ENCODE results near the gene LRMDA.

LRMDA gene

DNA sequence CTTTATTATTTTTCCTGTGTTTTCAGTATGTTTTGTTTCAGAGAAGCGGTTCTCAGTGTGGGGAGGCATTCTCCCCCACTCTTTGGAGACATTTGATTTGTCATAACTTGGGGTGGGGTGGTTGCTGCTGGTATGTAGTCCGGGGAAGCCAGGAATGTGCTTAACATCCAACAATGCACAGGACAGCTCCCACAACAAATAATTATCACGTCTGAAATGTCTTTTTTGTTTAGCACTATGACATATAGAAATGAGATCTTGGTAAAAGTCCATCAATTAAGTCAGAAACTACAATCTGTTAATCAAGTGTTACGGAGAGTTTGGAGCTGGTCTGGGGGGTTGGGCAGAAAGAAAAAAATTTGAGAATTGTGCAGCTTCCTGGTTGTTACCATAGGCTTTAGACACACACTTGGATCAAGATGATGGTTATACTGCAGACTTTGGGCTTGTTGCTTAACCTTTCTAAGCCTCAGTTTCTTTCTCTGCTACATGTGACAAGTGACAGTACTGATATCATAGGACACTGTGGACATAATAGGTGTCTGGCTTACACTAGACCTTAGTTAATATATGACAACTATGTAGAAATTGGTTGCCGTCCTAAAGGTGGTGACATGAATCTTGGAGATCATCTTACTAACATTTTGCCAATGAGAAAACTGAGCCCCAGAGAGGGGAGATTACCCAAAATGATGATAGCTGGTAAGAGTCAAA lies 113.7 kb downstream of the LRMDA start:
- no peak for DNase-seq

DNA sequence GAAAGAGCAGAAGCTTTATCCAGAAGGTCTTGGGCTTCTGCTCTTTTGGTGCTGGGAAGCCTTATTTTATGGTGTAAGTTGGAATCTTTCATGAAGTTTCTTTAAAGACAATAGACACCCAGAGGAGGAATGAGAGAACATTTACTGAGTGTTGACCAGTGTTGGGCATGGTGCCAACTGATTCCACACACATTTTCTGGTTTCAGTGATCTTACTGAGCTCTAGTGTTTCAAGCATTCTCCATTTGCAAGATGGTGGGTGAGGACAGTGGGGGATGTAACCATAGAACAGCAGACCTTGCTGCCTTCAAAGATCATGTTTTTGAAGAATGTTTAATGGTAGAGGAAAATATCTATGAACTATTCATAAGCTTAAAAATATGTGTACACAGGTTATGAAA lies 114.6 kb downstream of the LRMDA start:
- no peak for DNase-seq

DNA sequence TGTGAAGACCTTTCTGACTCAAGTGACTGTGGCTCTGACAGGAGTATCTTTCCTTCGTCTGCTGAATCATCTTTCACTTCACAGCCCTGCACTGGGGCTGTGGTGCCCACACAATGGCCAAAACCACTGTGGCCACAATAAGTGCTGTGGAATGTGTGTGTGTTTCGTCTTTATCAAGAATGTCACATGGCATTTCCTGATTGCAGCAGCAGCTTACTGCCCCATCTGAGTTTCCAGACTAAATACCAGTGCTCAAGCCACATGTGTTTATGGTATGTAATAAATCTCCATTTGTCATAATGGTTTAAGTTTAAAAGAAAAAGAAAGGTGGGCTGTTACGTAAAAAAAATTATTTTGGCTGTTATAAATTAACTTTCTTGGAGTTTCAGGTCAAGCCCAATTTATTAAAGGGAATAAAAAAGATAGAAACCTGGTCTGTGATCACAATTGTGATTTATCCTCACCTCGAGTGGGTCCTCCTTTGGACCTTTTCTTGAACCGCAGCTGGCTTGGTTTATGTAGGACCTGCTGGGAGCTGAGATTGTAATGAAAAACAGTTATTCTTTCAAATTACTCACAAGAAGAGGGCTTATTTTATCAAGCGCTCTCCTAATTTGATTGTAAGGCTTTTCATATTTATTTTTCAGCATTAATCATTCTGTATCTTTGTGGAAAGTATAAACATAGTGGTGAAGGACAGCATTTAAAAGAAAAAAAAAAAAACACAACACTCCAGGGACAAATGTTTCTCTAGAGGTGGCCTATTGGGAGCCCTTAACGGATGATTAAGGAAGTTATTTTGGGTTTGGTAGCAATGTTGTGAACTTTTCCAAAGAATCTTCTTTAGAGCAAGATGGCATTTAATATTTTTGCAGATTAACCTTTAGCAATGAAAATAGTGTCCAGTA lies 116.2 kb downstream of the LRMDA start:
- no peak for DNase-seq

DNA sequence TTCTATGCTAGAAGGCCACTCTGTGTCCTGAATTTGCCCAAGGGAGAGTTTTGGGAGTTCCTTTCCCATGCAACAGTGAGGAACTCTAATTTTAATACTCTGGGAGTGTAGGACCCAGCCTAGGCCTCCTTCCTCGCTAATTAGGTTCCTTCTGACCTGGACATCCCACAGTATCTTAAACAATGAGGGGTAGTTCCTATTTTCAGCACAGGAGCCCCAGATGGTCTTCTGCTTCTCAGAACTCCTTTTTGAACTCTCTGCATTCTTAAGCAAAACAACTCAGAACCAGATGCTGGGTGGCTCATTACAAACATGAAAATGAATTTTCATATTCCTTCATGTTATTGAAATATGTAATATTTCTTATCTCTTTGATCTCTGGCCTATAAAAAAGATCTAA lies 116.9 kb downstream of the LRMDA start:
- no peak for DNase-seq

DNA sequence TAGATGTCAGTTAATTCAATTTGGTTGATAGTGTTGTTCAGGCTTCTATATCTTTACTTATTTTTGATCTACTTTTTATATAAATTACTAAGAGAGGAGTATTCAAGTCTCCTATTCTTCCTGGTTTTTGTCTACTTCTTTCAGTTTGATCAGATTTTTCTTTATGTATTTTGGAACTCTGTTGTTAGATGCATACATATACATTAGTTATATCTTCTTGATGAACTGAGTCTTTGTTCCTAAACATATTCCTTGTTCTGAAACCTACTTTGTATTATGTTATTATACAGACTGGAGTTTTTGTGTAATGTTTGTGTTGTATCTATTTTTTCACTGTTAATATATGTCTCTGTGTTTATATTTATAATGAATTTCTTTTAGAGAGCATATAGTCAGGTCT lies 118.8 kb downstream of the LRMDA start:
- DNase-seq: no peak

DNA sequence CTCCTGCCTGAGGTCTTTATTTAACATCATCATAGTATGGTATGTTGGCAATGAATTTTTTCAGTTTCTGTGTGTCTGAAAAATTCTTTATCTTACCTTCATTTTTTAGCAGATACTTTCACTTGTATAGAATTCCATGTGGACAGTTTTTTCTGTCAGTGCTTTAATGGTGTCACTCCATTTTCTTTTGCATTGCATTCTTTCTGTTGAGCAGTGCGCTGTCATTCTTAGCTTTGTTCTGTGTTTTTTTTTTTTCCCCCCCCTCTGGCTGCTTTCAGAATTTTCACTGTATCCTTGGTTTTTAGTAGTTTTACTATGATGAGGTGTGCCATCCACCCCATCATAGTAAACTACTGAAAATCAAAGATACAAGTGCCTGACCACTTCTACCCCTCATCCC lies 120.7 kb downstream of the LRMDA start:
- no peak for DNase-seq

DNA sequence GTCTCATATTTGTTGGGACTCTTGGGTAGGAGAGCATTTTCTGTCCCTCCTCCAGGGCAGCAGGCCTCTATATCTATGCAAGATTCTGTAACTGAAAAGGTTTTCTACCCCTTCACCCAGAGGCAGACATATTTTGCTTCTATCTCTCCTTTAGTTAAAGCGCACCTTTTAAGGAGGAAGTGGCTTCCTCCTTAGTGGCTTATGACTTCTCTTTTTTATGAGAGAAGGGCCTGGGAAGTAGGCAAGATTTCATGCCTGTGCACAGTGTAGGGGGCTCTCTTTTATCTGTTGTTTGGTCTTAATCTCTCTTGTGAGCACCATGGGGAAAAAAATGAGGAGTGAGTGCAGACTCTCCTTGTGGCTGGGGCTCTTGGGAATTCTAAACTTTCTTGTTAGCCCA lies 122.1 kb downstream of the LRMDA start:
- no peak for DNase-seq

DNA sequence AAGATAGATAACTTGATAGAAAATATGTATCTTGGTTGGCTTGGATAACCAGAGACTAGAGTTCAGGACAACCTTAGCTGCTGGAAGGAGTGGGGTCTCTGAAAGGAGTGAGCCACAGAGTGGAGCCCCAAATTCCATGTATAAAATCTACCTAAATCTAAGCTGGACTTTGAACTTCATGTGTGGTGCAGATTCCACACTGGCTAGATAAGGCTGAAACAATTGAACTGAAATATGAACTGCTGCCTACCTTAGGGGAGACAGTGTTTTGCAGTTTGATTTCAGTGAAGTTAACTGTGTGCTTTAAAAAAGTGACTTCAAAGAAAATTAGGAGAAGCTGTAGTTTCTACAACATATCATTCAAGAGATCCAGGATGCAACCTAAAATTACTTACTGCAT lies 123.9 kb downstream of the LRMDA start:
- DNase-seq: no peak

DNA sequence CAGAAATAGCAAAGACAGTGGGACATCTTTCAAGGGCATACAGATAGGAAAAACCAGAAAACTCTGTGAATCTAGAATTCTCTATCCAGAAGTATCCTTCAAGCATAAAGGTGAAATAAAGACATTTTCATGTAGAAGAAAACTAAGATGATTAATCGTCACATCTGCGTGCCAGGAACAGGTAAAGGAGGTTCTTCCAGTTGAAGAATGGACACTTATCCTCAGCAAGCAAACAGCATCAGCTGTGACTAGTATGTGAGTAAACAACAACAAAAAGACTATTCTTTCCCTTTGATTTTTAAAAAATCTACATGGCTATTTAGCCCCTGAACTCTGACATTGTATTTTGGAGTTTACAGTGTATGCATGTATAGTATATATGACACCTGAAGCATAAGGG lies 124.9 kb downstream of the LRMDA start:
- no peak for DNase-seq

DNA sequence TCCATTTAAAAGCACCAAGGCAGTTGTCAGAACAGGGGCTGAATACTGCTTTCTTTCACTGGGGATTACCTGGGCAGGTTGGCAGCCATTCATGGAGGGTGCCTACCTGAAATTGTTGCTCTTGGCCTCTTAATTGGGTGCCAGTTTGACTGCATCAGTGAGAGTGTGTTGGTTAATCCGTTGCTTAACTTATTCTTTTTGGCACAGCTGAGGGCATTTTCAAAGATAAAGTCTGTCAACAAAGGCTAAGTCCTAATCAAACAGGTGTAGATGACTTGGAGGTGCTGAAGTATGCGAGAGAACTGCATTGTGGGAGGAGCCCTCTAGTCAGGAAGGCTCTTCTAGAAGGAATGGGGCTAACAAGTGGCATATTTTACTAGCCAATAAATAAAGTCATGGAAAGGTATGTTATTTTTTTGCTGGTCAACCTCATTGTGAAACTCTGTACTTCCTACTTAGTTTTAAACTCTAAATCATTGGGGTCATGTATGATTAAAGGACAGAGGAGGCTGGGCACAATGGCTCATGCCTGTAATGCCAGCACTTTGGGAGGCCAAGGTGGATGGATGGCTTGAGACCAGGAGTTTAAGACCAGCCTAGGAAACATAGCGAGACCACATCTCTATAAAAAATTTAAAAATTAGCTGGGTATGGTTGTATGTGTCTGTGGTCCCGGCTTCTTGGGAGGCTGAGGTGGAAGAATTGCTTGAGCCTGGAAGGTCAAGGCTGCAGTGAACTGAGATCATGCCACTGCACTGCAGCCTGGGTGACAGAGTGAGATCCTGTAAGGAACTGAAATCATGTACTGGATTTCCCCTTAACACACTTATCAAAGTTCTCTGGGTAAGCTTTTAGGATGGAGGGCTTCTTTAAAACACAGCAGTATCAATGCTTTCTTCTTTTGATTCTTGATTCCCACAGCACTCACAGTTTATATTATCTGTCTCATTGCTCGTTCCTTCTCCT lies 134.1 kb downstream of the LRMDA start:
- no peak for DNase-seq

DNA sequence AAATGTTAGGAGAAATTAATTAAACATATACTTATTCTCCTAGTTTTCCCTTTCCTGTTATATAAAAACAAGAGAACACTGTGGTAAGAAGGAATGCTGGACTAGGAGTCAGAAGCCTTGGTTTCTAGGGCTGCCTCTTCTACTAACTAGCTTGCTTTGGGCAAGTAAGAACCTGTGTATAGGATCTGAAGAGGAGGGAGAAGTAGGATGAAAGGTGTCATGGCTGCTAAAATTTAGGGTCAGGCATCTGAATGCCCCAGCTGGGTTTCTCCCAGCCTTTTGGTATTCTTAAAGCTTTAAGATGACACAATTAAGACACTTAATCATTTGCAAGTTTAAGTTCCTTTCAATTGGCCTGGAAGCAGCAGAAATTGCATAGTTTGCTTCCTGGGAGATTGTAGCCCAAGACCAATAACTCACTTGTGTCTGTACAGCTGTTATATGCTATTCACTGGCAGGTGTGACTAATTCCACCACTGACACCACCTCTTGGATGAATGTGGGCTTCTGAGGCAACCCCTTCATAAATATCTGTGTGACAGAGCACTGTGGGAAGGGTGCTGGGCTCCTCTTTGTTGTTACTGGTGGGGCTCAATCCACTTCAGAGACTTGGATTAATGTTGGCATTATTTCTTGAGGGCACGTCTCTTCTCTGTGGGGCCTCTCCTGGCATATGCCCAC lies 137.2 kb downstream of the LRMDA start:
- no peak for DNase-seq

DNA sequence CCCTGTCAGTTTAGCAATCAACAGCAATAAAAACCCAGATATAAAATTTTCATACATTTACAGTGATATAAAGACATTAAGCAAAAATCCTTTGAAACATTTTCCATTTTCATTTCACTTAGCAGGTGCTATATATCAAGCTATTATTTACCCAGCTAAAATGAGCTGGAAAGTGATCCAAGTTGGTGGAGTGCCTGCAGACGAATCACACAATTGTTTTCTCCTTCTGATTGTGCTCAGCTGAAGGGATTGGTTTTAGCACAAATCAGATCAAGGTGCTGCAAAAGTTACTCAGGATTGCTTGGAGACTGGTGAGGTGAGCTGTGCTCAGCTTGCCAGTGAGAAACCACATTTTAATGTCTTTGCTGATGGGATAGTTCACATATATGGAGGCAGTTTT lies 138.1 kb downstream of the LRMDA start:
- DNase-seq: no peak

DNA sequence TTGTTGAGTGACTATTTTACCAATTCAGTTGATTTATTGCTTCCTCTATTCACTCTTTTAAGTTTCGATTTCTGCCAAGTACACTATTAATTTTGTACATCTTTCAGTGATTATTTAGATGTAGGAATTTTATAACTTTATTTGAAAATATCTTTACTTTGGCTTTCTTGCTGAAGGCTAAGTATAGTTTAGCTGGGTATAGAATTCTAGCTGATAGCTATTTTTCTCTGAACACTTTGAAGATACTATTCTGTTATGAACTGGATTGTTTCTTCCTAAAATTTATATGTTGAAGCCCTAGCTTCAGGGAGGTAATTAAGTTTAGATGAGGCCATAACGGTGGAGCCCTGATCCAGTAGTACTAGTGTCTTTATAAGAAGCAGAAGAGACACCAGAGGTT lies 141.1 kb downstream of the LRMDA start:
- DNase-seq: no peak

DNA sequence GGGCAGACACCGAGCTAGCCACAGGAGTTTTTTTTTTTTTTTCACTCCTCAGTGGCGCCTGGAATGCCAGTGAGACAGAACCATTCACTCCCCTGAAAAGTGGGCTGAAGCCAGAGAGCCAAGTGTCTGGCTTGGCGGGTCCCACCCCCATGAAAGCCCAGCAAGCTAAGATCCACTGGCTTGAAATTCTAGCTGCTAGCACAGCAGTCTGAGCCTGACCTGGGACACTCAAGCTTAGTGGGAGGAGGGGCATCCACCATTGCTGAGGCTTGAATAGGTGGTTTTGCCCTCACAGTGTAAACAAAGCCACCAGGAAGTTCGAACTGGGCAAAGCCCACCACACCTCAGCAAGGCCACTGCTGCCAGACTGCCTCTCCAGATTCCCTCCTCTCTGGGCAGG lies 144.5 kb downstream of the LRMDA start:
- DNase-seq: no peak

DNA sequence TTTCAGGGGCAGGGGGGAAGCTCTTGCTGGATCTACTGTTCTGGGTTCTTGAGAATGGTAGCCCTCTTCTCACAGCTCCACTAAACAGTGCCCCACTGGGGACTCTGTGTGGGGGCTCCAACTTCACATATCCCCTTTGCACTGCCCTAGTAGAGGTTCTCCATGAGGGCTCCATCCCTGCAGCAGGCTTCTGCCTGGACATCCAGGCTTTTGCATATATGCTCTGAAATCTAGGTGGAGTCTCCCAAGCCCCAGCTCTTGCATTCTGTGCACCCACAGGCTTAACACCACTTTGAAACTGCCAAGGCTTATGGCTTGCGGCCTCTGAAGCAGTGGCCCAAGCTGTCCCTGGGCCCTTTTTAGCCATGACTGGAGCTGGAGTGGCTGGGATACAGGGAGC lies 150.7 kb downstream of the LRMDA start:
- DNase-seq: no peak

DNA sequence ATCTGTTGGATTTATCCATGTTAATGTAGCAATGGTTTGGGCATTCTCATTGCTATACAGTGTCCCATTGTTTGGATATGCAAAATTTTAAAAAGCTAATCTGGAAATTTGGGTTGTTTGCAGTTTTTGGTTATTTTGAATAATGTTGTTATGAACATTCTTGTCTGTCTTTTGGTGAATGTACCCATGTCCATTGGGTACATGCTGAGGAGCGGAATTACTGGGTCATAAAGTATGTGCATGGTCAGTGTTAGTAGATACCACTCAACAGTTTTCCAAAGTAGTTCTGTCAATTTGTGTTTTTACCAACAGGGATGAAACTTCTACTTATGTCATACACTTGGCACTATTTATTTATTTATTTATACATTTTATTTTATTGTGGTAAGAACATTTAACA lies 153.9 kb downstream of the LRMDA start:
- no peak for DNase-seq

DNA sequence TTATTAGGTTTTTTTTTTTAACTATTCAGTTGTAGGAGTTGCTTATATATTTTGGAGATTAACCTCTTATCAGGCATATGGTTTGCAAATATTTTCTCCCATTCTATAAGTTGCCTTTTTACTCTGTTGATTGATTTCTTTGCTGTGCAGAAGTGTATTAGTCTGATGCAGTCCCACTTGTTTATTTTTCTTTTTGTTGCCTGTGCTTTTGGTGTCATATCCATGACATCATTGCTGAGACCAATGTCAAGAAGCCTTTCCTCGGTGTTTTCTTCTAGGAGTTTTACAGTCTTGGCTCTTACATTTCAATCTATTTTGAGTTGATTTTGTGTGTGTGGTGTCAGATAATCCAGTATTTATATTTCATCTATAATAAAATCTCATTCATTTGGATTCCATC lies 155.4 kb downstream of the LRMDA start:
- DNase-seq: no peak

DNA sequence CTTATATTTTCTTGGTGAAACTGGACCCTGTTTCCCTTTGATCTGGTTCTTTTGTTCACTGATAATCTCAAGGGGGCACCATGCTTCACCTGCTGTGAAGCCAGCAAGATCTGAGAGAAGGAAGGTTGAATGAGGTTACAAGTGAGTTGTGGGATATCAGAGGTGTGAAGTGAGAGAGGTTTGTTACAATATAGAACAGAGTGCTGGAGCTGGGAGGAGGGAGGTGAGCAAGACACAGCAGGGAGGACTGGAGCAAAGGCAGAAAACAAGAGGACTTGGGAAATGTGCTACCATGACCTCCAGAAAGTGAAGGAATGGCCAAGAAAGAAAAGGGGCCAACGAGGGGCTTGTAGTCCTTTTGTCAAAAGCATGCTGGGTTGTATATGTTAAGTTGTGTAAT lies 156.6 kb downstream of the LRMDA start:
- no peak for DNase-seq

DNA sequence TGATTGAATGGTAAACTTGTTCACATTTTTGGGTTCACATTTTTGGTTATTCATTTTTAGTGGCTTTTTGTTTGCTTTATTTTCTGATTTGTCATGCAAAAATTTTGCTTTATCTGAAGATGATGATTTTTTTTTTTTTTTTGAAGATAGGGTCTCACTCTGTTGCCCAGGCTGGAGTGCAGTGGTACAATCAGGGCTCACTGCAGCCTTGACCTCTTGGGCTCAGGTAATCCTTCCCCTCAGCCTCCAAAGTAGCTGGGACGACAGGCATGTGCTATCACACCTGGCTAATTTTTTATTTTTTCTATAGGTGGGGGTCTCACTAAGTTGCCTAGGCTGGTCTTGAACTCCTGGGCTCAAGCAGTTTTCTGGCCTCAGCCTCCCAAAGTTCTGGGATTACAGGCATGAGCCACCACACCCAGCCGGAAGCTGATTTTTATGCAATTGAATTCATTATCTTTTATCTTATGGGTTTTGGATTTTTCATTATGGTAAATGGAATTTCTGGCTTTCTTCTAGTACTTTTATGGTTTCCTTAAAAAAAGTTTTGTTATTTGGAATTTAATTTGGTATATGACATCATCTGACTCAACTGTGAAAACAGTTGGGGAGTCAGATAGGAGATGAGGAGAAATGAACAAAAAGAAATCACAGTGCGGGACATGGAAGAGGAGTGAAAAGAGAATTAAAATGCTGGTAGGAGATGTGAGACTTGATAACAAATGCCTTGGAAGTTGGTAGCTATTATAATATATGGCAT lies 158.7 kb downstream of the LRMDA start:
- DNase-seq: no peak

DNA sequence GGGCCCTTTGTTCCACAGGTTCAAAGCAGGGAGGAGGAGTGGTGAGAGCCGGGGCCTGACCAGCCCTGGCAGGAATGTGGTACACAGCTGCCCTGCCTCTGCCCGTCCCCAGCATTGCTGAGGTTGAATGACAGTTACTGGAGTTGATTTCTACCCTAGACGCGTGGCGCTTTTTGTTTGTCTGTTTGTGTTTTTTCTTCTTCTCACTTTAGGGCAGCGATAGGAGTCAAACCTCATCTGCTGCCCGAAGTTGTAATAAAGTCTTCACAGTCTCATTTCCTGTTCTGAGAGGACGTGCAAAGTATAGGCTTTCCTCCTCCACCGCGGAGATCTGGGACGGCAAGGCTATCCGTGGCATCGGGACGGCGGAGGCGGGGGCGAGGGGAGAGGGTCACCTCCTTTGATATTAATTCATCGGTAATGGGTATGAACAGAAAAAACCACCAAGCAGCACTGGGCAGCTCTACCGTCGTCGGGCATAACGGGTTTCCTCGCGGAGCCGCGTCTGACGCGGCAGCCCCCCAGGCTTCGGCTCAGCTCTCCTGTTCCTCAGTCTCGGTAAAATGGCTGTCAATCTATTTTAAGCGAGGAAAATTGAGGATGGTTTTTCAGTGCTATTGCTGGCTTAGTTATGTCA lies 160.8 kb downstream of the LRMDA start:
- no peak for DNase-seq
